D341Med (cell line): Measurements from ENCODE around the gene NEB.
A peak's percentile ranks its signal among the peaks of the same experiment; 100 is the strongest.
"Not testable (repeated sequence)": the region's sequence is repeated elsewhere in the genome, so short reads cannot be mapped to it uniquely, and the experiment has no call there.

Experiments used
- DNase-seq: peaks from one replicate; pipeline ENCODE4 v3.0.0; 2012; ENCODE audit warnings: low spot score

The NEB gene

DNA sequence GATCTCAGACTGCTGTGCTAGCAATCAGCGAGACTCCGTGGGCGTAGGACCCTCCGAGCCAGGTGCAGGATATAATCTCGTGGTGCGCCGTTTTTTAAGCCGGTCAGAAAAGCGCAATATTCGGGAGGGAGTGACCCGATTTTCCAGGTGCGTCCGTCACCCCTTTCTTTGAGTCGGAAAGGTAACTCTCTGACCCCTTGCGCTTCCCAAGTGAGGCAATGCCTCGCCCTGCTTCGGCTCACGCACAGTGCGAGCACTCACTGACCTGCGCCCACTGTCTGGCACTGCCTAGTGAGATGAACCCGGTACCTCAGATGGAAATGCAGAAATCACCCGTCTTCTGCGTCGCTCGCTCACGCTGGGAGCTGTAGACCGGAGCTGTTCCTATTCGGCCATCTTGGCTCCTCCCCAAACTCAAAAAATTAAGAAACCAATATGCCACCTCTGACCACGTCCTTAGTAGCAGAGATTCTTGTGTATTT lies 29.8 kb downstream of the NEB start:
- DNase-seq, result not testable (repeated sequence)

DNA sequence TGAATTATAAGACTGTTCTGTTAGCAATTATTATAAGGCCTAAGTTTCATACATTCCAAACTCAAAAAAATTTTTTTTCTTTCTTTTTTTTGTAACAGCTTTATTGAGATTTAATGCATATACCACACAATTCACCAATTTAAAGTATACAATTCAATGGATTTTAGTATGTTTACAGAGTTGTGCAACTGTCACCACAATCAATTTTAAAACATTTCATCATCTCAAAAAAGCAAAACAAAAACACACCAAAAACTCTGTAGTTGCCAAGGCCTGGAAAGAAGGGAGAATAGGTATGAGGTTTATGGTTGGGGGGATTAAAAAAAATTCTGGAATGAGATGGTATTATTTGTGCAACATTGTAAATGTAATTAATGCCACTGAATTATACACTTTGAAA lies 36.1 kb downstream of the NEB start:
- not testable (repeated sequence) for DNase-seq

- no peak for DNase-seq
These were observed 38.5 kb downstream of the NEB start for GRCh38 chr2:151695778-151696177.

DNA sequence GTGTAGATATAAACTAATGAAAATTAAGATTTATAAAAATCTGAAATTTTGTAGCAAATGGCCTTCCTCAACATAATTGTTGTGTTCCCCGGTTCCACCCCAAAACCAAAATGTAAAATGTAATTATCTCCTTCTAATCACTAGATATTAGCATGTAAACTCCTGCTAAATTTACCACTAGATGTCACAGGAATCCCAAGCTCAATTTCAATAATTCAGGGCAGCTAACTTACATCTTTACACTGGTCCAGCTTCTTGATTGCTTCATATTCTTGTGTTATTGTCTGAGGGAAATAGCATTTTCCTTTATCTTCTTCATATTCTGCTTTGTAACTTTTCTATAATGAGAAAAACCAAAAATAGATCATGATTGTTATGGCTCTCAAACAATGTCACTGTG lies 42.6 kb downstream of the NEB start:
- DNase-seq, result no peak

DNA sequence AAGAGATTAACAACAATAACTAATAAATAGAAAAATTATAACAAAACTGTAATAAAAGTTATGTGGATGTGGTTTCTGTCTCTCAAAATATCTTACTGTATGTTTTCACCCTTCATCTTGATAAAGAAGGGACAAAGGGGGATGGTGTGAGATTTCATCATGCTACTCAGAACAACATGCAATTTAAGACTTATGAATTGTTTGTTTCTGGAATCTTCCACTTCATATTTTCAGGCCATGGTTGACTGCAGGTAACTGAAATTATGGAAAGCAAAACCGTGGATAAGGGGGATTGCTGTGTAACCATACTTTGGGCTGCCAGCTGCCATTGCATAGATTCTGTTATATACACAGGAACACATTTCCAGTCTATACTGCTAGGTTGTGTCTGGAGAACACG lies 45.6 kb downstream of the NEB start:
- DNase-seq, result no peak

DNA sequence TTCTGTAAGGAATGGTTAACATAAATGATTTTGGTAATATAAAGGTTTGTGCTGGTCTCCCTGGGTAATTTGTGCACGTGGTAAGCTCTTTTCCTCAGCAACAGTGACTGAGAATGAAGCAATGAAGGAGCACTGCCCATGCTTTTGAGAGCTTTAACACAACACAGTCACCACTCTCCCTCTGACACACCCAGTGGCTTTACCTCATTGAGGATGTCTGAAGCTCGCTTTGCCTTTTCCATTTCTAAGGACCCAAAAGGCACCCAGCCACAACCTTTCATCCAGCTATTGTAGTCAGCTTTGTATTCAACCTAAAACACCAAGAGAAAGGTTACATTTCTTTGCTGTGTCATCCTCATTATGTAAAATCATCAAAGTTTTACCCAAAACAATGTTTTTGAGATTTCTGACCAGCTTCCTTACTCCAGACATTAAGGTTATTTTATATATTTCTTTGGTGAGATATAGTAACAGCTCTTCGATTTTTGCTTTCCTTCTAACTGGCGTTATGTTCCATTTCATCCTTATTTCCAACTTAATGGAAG lies 51.7 kb downstream of the NEB start:
- no peak for DNase-seq

DNA sequence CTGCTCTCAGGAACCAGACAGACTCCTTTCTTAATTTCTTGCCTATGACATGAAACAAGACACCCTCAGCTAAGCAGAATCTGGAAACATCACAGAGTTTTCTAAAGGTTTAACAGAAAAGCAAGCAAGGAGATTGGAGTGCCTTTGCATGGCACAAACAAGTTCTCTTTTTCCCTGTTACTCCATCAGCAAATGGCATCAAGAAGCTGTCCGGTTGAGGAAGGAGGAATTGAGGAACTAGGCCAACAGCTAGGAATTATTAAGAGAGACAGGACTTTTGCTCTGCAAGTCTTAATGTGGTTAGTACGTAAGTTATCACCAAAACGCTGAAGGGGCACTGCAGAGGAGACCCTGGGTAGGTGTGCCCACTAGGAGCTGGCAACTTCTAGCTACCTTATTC lies 53.2 kb downstream of the NEB start:
- no peak for DNase-seq

GRCh38 chr2:151679994-151680393 lies 54.3 kb downstream of the NEB start:
- no peak for DNase-seq

- DNase-seq, result no peak
These were observed 55.4 kb downstream of the NEB start for GRCh38 chr2:151678849-151679248.

GRCh38 chr2:151673016-151673415 lies 61.3 kb downstream of the NEB start:
- no peak for DNase-seq

DNA sequence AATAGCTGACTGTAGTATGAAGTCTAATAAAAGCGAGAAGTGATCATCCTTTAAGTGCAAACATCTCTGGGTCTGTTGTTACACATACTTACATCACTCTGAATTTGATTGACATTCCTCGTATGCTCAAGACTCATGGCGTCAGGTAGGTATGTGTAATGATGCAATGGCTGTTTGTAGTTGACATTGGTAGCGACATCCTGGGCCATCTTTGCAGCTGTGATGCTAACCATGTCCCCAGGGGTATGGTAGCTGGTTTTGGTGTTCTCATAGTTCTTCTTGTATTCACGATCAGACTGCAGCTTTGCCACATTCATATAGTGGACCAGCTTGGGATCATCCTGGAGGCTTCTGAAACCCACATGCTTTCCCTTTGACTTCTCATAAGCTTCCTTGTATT lies 62.0 kb downstream of the NEB start:
- DNase-seq, result no peak

DNA sequence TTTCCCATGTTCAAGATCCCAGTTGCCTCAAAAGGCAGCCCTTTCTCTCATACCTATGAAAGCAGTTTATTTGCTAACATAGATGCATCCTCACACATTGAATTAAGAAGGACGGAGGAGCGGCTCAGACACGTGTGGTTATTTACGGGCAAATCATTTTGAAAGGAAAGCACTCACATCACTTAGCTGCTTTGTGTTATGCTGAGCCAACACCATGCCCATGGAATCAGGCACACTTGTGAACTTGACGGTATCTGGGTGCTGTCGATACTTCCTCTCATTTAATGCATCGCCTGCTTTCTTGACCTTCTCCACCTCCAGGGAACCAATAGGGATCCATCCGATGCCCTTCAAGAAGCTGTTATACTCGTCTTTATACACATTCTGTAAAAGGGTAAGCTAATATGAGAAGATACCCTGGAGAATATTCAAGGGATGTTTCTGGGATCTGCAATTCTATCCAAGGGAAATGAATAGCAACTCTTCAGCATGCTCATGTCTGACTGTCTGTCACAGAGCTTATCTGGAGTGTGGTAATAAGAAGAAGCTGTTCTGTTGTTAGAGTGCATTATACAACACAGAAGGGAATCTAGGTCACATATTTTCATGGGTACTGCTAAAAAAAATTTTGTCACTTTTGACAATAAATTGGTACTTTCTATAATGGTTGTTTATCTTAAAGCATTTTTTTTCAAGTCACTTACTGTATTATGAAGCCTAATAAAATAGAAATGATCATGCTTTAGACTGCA lies 63.3 kb downstream of the NEB start:
- no peak for DNase-seq

- DNase-seq, result peak; percentile 51
These were observed 63.9 kb downstream of the NEB start for GRCh38 chr2:151670346-151670745.

DNA sequence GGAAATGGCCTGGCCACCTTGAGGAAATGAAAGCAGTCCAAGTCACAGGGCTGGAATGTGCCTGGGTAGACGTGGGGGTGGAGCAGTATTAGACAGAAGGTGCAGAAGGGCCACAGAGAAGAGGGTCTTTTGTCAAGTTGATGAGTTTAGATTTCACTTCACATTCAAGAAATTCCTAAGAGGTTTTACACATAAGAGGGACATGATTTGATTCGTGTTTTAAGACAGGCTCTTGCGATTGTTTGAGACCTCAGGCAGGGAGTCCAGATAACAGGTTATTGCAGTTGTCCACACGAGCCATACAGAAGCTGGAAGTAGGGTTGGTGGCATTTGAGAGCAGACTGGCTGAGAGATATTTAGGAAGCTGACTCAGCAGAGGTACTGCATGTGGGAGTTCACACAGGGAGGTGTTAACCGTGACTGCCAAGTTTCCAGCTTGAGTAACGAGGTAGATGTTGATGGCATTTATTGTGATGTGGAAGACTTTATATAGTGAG lies 64.6 kb downstream of the NEB start:
- DNase-seq, result peak; percentile 30

- no peak for DNase-seq
These were observed 65.5 kb downstream of the NEB start for GRCh38 chr2:151668737-151669136.

- no peak for DNase-seq
These were observed 68.3 kb downstream of the NEB start for GRCh38 chr2:151665959-151666358.

DNA sequence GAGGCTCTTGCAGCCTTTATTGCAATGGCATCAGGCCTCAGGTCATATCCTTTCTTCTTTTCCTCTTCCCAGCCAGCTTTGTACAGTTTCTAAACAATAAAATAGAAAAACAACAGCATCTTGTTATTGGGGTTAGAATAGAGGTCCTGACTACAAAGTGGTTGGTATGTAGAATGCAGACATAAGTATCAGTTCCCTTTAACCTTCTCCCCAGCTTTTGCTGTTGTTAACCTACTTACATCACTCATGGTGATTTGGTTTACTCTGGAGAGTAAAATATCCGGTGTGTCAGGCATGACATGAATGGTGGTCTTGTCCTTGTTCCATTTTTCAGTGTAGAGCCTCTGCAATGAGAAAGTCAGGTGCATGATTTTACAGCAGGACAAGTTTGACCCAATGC lies 69.8 kb downstream of the NEB start:
- DNase-seq, result no peak

- DNase-seq, result no peak
These were observed 72.7 kb downstream of the NEB start for GRCh38 chr2:151661625-151662024.

GRCh38 chr2:151658081-151658480 lies 76.2 kb downstream of the NEB start:
- no peak for DNase-seq

DNA sequence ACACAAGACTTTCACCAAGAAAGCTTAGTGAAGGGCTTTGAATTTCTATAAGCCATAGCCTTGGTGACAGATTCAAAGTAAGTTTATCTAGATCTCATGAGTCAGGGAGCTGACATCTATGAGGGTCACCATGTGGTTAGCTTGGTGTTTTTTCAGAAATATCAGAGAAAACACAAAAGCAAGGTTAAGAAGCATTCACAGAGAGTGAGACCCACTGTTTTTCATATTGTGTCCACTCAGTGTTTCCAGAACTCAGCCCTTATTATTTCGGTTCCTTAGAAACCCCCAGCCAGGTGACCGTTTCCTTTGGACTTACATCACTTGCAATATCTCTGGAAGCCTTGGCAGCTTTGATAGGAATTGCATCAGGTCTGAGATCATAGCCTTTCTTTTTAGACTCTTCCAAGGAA lies 76.6 kb downstream of the NEB start:
- no peak for DNase-seq

DNA sequence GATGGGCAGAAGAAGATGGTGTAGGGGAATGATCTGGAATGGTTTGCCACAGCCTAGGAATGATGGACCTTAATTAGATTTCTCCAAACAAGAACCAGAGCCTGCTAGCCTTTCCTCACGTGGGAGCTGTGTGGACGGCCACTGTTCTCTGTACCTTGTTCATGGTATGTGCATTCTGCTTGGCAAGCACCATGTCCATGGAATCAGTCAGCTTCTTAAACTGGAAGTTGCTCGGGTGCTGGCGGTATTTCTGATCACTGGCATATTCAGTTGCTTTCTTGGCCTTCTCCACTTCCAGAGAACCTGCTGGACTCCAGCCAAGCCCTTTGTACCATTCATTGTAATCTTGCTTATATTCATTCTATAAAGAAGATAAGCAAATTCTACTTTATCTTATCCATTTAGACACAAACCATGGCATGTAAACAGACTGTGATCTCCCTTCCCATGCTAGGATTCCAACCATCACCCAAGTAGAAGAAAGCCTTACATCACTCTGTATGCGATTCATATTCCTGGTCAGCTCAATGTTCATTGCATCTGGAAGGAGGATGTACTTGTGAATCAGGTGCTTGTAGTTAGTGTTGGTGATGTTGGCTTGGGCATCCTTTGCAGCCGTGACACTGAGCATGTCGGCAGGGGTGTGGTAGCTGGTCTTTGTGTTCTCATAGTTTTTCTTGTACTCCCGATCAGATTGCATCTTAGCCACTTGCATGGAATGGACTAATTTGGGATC lies 78.4 kb downstream of the NEB start:
- no peak for DNase-seq

DNA sequence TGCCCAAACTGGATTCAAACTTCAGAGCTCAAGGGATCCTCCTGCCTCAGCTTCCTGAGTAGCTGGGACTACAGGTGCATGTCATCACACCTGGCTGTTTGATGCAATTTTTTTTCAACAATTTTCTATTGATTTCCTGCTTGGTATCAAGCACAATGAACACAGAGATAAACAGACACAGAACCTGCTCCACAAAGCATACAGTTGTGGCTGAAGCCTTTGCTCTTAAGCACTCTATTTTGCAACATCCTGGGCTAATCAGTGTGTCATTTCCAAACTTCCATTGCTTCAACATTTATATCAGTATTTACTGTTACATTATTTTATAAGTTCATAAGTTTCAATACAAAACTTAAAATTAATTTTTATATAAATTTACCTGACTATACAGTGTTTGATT lies 79.4 kb downstream of the NEB start:
- DNase-seq, result no peak

- no peak for DNase-seq
These were observed 80.2 kb downstream of the NEB start for GRCh38 chr2:151654085-151654484.
